HG03432 (cell line): Measurements from ENCODE around the gene CRB3.

Experiments
- ATAC-seq: cut with Tn5 transposase; IDR thresholded peaks from one replicate; pipeline ENCODE4 v1.9.1; 2021; ENCODE audit warnings: mild to moderate bottlenecking, moderate library complexity; ENCODE audit not compliant: unreplicated experiment

The CRB3 gene

DNA sequence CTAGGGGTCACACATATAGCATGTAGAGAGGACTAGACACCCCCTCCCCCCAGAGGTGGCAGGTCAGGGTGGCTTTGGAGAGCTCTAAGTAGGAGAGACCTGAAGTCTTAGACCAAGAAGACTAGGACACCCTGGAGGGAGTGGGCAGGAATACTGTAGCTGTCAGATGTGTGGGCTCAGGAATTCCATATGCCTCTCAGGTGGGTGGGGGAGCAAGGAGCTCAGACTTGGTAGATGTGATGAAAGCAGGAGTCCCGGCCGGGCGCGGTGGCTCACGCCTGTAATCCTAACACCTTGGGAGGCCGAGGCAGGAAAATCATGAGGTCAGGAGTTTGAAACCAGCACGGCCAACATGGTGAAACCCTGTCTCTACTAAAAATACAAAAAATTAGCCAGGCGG lies 1.6 kb downstream of the CRB3 start:
- ATAC-seq: no peak

DNA sequence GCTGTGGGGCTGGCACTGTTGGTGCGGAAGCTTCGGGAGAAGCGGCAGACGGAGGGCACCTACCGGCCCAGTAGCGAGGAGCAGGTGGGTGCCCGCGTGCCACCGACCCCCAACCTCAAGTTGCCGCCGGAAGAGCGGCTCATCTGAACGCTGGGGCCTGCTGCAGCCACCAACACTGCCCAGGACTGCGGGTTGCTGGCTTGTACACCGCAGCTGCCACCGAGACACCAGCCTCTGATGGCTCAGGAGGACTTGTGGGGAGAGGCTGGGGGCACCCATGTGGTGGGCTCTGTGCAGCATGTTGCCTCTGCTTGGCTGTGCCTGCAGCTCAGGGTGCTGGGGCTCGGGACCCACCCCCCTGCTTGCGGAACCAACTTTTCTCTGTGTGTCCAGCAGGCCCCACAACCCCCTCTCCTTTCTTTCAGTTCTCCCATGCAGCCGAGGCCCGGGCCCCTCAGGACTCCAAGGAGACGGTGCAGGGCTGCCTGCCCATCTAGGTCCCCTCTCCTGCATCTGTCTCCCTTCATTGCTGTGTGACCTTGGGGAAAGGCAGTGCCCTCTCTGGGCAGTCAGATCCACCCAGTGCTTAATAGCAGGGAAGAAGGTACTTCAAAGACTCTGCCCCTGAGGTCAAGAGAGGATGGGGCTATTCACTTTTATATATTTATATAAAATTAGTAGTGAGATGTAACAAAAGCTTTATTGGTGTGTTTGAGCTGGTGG lies 2.6 kb downstream of the CRB3 start:
- ATAC-seq: no peak

DNA sequence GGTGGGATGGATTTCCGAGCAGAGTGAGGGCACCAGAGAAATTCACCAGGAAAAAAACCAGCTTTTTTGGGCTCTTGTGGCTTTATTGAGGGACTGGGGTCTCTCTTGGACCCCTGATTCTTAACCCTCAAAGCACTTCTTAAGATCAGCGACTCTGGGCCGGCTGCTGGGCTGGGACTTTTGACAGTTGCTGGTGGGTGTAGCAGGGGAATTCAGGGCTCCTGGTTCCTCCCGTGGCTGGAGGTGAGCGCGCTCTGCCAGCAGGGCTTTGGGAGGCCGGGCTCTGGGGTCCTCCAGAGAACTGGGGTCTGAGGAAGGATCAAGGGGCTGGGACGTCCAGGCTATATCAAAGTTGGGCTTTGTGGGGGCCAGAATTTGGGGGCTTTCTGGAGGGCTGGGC lies 3.3 kb downstream of the CRB3 start:
- ATAC-seq: no peak

DNA sequence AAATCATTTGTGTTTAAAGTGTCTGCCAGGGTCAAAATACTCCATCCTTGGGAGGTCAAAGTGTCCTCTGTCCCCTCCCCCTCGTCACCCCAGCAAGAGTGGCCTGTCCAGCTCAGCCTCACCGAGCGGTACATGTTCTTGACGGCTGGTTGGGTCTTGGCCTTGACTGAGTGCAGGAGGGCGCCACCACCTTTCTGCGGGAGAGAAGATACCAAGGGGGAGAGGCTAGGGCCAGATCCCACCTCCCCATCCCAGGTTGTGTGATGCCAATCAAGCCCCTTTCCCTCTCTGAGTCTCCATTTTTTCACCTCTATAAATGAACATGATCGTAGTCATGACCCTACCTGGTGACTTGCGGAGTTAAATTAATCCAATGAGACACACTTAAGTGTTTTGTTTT lies 6.1 kb downstream of the CRB3 start:
- no peak for ATAC-seq

DNA sequence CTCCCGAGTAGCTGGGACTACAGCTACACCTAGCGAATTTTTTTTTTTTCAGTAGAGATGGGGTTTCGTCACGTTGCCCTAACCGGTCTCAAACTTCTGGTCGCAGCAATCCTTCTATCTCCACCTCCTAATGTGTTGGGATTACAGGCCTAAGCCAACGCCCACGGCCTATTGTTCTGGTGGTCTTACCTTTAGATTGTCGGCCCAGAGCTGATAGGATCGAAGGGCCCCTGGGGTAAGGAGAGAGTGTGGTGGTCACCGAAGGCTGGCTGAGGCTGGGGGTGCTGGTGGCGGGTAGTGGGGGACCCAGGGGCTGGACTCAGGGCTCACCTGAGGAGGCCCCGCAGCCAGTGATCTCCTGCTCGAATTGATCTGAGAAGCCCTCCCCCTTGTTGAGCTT lies 7.0 kb downstream of the CRB3 start:
- no peak for ATAC-seq

DNA sequence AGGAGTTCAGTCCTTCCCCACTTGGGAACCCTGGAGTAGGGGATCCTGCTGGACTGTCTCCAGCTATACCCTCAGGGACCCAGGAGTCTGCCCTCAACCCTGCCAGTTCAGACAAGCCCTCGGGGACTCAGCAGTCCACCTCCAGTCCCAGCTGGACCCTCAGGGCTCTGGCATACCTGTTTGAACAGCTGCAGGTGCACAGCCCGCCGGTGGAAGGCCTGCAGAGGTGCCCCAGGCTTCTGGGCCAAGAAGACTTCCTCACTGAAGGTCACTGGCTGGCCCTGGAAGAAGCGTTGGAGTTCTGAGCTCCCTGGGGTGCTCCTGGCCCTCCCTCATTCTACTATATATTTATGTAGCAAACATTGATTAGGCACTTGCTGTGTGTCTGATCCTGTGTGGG lies 8.6 kb downstream of the CRB3 start:
- ATAC-seq: no peak

DNA sequence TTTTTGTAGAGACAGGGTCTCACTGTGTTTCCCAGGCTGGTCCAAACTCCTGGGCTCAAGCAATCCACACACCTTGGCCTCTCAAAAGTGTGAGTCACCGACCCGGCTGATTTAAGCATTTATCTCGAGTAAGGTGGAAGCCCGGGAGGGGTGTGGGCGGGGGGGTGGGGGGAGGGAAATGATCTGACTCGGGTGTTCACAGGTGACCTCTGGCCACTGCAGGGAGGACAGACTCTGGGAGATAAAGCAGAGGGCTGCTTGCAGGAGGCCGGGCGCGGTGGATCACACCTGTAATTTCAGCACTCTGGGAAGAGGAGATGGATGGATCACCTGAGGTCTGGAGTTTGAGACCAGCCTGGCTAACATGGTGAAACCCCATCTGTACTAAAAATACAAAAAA lies 9.6 kb downstream of the CRB3 start:
- no peak for ATAC-seq

DNA sequence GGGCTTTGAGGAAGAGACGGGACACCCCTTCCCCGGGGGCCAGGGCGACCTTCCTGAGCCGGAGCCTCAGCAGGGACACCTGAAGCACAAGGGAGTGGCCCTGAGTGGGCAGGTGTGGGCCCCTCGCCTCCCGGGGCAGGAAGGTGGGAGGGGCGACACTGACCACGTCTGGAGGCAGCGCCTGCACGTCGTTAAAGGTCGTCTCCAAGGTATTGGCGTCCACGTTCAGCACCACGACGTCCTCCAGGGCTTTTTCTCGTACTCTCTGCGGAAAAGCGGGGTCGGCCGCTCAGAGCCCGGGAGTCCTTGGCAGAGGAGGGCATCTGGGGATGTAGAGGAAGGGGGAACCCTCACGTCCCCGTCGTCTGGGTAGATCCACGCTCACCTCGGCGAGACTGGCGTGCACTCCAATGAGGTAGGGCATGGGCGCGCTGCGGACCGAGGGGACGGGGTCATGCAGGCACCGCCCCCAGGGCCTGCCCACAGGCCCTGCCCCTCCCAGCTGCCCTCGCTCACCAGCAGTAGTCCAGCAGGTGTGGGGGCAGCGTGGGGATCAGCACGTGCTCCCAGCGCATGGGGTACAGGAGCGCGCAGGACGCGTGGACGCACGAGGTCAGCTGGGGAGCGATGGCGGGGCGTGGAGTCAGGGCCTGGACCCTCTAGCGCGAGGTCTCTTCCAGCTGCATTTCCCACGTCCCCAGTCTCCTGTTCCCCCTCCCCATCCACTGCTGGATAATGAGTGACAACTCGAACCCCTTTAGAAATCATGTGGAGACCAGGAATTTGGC lies 11.4 kb downstream of the CRB3 start:
- ATAC-seq: no peak

DNA sequence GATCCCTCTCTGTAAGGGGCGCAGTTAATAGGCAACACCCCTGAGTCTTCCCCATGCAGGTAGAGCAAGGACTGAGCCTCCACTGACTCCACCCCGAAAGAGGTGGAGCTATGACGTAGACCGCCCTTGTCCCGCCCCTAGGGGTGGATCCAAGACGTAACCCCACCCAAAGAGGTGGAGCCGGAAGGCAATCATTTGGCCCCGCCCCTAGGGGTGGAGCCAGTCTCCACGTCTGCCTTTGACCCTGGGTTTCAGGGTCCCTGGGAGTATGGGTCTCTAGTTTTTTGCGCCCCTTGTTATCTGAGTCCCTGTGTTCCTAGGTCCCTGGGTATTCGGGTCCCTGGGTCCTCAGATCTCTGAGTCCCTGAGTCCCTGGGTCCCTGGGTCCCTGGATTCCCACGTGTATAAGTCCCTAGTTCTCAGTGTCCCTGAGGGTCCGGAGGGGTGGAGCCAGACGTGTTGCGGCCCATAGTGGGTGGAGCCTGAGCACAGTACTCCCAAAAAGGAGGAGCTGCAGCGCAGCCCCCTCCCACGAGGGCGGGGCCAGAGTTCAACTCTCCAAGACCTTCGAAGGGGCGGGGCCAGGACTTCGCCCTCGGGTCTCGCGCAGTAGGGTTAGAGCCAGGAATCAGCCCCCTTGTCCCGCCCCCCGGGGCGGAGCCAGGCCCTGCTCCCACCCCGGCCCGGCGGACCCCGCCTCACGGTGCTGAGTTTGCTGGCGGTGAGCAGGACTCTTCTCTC lies 12.3 kb downstream of the CRB3 start:
- no peak for ATAC-seq

DNA sequence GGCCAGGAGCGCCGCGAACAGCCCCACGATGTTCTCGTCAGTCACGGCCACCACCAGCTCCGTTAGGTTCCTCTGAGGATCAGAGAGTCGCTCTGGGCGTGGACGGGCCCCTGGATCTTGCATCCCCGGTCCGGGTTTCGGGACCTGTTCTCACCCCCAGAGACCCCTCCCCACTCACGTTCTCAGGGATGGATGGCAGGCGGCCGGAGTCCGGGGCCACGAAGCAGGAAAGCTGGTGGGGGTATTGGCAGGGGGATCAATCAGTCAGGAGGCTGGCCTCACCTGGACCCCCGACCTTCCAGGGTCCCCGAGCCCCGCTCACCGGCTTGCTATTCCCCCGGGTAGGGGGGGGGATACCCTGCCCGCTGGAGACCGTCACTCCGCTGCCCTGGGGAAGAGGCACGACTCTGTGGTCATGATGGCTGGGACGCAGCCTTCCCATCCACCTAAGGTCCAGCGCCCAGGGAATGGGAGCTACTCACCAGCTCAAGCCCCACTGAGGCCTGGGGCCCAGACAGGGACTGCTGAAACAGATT lies 12.9 kb downstream of the CRB3 start:
- no peak for ATAC-seq

DNA sequence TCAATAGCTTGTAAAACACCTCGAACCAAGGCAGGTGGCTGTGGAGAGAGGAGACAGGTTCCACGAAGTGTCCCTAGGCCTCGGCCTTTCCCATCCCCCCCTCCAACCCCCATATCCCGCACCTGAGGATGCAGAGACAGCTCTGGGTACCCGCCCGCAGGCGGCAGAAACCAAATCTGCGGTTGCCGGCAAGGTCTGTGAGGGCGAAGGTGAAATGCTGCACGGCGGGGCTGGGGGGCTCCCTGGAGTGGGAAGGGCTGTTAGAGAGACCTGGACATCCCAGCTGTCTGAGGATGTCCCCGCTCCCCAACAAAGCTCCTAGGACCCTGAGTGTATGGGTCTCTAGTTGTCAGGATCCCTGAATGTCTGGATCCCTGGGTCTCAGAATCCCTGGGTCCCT lies 14.7 kb downstream of the CRB3 start:
- no peak for ATAC-seq

DNA sequence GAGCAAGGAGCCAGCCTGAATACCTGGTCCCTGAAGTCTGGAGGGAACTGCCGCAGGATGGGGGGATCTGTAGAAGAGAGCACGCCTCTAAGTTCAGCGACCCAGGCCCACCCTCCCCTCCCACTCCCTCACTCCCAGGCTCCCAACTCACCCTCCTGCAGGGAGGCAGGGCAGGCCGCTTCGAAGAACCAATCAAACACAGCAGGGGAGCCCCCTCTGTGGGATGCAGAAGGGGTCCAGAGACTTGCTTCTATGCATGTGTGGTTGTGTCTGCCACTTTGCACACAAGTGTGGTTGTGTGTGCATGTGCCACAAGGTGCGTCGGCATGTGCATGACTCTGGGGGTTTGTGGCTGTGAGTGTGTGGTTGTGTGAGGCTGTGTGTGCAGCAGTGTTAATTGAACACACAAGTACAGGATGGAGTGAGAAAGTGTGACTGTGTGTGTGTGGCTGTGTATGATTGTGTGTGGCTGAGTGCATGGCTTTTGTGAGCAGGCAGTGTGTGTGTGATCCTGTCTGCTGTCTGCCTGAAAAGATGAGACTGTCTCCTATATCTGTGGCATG lies 15.8 kb downstream of the CRB3 start:
- no peak for ATAC-seq

DNA sequence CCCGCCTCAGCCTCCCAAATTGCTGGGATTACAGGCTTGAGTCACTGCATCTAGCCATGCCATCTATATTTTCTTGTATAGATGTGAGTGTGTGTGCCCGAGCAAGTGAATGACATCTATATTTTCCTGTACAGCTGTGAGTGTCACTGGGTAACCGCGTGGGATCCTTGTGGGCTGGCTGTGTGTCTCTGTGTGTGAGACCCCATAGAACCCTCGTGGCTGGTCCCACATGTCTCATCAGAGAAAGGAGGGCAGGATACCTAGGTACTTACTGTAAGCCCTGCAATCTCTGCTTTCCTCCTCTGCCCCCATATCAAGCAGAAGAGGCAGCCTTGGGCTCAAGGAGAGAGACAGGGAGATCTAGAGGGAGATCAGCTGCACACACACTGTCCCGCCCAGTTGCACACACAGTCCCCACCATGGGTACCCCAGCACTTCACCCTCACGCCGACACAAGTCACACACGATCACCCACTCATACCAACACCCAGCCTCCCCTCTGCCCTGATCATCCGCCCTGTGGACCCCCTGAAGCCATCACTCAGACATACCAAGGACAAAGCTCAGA lies 16.9 kb downstream of the CRB3 start:
- no peak for ATAC-seq

DNA sequence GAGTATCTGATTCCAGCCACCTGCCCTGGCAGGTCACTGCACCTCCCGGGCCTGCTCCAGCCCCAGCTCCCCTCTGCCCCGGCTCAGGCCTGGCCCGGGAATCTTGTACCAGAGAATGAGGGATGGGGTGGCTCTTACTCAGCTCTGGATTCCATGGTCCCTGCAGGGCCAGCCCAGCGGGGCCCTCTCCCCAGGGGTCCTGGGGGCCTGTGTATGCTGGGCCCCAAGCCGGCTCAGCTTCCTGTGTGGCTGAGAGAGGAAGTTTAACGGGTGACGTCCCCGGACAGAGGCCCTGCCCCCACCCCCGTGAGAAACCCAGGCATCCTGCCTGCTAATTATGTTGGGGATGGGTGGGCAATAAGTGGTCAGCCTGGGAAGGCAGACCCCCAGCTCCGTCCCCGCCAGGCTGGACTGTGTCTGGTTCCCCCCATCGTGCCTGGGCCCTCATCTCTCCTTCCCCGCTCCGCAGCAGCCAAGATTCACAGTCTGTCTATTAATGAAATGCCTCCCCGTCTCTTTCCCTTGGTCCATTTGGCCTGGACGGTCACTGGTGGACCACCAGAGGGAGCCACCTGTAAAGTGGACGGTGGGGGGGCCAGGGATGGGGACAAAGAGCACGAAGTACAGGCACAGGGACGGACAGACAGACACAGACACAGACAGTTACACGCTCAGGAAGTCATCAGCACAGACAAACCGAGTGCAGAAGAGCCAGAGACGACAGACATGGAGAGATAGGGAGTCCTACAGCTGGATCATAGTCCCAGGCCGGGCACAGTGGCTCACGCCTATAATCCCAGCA lies 17.7 kb downstream of the CRB3 start, which contains the start of gene DENND1C:
DENND1C (minus strand) TSS at position 247 of the 802 bp plus-strand sequence; CDS start at position 155, 92 bp downstream.
- no peak for ATAC-seq

DNA sequence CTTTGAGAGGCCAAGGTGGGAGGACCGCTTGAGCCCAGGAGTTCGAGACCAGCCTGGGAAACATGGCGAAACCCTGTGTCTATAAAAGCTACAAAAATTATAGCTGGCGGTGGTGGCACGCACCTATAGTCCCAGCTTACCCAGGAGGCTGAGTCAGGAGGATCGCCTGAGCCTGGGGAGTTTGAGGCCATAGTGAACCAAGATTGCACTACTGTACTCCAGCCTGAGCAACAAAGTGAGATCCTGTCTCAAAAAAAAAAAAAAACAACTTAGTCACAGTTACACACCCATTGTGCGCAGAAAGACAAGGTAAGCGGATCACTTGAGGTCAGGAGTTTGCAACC lies 18.2 kb downstream of the CRB3 start:
- no peak for ATAC-seq

DNA sequence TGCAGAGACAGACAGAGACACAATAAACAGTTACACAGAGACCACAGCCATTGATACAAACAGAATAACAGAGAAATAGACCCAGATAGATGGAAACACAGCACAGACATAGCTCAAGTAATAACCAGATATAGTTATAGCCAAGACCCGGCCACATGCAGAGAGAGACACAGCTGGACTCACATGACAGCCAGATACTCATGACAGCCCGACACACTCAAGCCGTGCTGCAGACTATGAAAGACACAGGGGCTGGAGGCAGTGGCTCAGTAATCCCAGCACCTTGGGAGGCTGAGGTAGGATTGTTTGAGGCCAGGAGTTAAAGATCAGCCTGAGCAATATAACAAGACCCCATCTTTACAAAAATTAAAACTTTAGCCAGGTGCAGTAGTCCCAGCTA lies 19.2 kb downstream of the CRB3 start:
- ATAC-seq: no peak

DNA sequence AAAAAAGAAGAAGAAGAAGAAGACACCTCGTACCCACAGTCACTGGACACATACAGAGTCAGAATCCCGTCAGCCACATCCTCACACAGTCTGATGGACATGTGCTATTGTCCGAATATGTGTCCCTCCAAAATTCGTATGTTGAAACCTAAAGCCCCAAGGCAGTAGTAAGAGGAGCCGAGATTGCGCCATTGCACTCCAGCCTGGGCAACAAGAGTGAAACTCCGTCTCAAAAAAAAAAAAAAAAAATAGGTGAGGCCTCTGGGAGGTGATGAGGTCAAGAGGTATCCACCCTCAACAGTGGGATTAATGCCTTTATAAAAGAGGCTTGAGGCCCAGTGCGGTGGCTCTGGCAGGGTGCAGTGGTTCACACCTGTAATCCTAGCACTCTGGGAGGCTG lies 20.2 kb downstream of the CRB3 start:
- no peak for ATAC-seq

DNA sequence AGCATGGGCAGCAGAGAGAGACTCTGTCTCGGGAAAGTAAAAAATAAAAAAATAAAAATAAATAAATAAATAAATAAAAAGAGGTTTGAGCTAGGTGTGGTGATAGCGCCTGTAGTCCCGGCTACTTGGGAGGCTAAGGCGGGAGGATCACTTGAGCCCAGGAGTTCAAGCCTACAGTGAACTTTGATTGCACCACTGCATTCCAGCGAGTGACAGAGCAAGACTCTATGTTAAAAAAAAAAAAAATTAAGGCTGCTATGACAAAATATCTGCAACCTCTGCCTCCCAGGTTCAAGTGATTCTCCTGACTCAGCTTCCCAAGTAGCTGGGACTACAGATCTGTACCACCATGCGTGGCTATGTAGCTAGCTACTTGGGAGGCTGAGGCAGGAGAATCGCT lies 20.8 kb downstream of the CRB3 start:
- no peak for ATAC-seq

DNA sequence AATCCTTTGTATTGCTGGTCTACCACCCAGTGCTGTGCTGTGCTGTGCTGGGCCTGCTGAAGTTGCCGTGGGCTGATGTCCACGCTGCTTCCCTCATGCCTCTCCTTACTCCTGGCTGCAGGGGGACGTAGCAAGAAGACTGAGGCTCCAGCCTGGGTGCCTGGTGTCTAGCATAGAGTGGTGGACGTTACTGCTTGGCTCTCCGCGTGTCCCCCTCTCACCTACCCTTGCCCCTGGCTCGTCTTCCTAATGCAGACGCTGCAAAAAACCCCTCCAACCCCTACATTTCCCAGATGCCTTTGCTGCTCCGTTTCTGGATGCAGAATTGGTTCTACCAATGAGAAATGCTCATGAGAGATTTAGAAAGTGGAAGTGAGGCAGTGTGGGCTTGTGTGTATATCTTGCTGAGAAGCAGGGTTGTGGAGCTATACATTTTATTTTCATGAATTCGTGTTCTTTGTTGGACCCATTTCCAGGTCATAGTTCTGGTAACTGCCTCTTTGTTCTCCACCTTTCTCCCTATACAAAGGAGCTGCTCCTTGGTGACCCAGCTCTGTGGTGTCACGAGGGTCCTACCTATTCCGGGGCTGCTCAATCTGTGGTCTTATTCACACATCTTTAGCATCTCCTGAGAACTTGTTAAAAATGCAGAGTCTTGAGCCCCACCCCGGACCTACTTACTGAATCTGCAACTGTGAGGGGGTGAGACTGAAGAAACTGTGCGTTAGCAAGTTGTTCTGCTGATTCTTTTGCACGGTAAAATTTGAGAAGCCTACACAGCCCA lies 25.4 kb downstream of the CRB3 start:
- peak; percentile 56 for ATAC-seq
